ENCODE results near the gene AFAP1L2.

GRCh38 chr10:114445332-114445731 is 41.0 kb upstream of the AFAP1L2 start:
- TF ChIP-seq CTCF (IDR thresholded peaks at IDR 0.05), result no peak
- no peak for TF ChIP-seq POLR2A (IDR thresholded peaks at IDR 0.05)
- TF ChIP-seq POLR2AphosphoS5 (IDR thresholded peaks at IDR 0.05), result no peak
